Neural cell (in vitro differentiated cells): ENCODE measurements around the gene SOS1.

Source experiments
- EP300 ChIP-seq: fragments of 450-650 bp; conservative IDR thresholded peaks from 2 replicates; pipeline ENCODE4 v1.6.1; 2014; ENCODE audit warnings: antibody characterized with exemption, mild to moderate bottlenecking, moderate library complexity; ENCODE audit not compliant: poor library complexity, severe bottlenecking
- POLR2AphosphoS5 ChIP-seq: IDR thresholded peaks from 2 replicates; pipeline ENCODE4 v1.6.1; 2012

GRCh38 chr2:39164089-39164488, 43.2 kb upstream of the SOS1 start:
- TF ChIP-seq EP300 = no peak
- TF ChIP-seq POLR2AphosphoS5 = no peak
